OCI-LY3 (cell line): ENCODE data around the gene NOL4L.

Experiments
- CTCF ChIP-seq: fragments of 200-600, 300-600 bp; sonication (generic); IDR thresholded peaks from 2 replicates; pipeline ENCODE4 v1.5.1; 2014; ENCODE audit warnings: antibody characterized with exemption, low read length, low read depth
- EZH2phosphoT487 ChIP-seq: fragments of 200-600 bp; shearing (Covaris generic); IDR thresholded peaks from 2 replicates; pipeline ENCODE4 v1.6.1; 2018; ENCODE audit warnings: antibody characterized with exemption, mixed run types, low read depth

DNA sequence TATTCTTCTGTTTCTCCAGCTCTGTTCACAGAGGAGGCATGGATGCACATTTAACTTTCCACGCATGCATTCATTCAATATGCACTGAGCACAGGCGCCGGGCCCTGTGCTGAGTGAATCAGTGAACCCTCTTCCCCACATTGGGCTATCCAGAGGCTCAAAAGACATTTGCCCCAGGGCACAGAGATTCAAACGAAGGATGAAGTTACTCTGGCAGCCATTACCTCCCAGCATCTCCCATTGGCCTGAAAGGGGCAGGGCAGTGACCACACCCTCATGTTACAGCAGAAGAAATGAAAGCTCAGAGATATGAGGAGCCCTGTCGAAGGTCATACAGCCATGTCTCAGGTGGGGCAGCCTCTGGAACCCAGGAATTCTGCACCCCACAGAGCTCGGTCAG, 26.7 kb upstream of the NOL4L start:
- no peak for TF ChIP-seq CTCF
- no peak for TF ChIP-seq EZH2phosphoT487
